Measurements from ENCODE around the gene ZMIZ1.

GRCh38 chr10:79171504-79171903, 102.7 kb downstream of the ZMIZ1 start:
- TF ChIP-seq, protein P1, sequence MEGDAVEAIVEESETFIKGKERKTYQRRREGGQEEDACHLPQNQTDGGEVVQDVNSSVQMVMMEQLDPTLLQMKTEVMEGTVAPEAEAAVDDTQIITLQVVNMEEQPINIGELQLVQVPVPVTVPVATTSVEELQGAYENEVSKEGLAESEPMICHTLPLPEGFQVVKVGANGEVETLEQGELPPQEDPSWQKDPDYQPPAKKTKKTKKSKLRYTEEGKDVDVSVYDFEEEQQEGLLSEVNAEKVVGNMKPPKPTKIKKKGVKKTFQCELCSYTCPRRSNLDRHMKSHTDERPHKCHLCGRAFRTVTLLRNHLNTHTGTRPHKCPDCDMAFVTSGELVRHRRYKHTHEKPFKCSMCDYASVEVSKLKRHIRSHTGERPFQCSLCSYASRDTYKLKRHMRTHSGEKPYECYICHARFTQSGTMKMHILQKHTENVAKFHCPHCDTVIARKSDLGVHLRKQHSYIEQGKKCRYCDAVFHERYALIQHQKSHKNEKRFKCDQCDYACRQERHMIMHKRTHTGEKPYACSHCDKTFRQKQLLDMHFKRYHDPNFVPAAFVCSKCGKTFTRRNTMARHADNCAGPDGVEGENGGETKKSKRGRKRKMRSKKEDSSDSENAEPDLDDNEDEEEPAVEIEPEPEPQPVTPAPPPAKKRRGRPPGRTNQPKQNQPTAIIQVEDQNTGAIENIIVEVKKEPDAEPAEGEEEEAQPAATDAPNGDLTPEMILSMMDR (IDR thresholded peaks at IDR 0.05), result no peak
- no peak for TF ChIP-seq POLR2A (IDR thresholded peaks at IDR 0.05)
